Sigmoid colon (tissue), 4 donors: Measurements from ENCODE around the gene CRACR2A.

Experiments
- CTCF ChIP-seq, 4 experiments: fragments of 450-650 bp in 3 of 4; fragments of 200-600 bp in 1 of 4; IDR thresholded peaks; one replicate each; pipeline ENCODE4 v1.5.1; 2016 to 2019; ENCODE audit warnings: antibody characterized with exemption in 4 of 4, mild to moderate bottlenecking in 3 of 4, moderate library complexity in 2 of 4
- EP300 ChIP-seq, 4 donors: sonication (generic); formaldehyde crosslinking; IDR thresholded peaks; one replicate each; pipeline ENCODE4 v1.6.1; 2017; ENCODE audit warnings: antibody characterized with exemption in 4 of 4
- POLR2A ChIP-seq, 2 donors: fragments of 450-650 bp; IDR thresholded peaks; one replicate each; pipeline ENCODE4 v1.6.1; 2016; ENCODE audit warnings: antibody characterized with exemption in 2 of 2, mild to moderate bottlenecking in 2 of 2, moderate library complexity in 2 of 2
- POLR2AphosphoS5 ChIP-seq, 4 donors: sonication (generic); formaldehyde crosslinking; IDR thresholded peaks; one replicate each; pipeline ENCODE4 v1.6.1; 2017; ENCODE audit warnings: antibody characterized with exemption in 4 of 4

DNA sequence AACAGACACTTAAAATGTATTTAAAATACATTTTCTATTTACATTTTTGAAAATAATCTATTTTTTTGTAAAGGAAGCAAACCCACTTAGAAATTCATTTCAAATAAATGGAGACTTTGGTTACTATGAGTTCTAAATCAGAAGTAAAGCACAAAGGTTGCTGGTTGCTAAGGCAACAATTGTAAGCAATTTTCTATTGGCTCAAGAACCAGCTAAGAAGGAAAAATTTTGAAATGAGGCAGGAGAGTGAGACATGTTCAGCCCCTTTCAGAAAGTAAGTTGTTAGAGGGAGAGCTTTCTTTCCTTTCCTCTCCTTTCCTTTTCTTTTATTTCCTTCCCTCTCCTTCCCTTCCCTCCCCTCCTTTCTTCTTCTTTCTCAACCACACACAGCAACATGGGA is 181.2 kb downstream of the CRACR2A start:
- no peak for TF ChIP-seq CTCF (IDR thresholded peaks at IDR 0.05)
- TF ChIP-seq EP300 (IDR thresholded peaks at IDR 0.05), result no peak
- TF ChIP-seq POLR2A (IDR thresholded peaks at IDR 0.05), result no peak
- no peak for TF ChIP-seq POLR2AphosphoS5 (IDR thresholded peaks at IDR 0.05)
